ENCODE measurements around the gene SUN5.
"Not testable (repeated sequence)": the region's sequence is repeated elsewhere in the genome, so short reads cannot be mapped to it uniquely, and the experiment has no call there.

The SUN5 gene

GRCh38 chr20:32982617-32983458 lies 21.4 kb downstream of the SUN5 start:
- H3K4me1 Mint-ChIP-seq (ENCODE audit: low read depth): peaks cover 19% of the 10 kb centered on the region
- no peak overlapping the region for H3K27ac Mint-ChIP-seq
- no peaks in the 10 kb centered on the region for H3K36me3 Mint-ChIP-seq
- H3K9me3 Mint-ChIP-seq (ENCODE audit: low read depth): no peaks in the 10 kb centered on the region
- no peaks in the 10 kb centered on the region for H3K27me3 Mint-ChIP-seq
- no peak overlapping the region for H3K4me3 Mint-ChIP-seq

- H3K4me3 Mint-ChIP-seq: no peak overlapping the region
- no peaks in the 10 kb centered on the region for H3K27me3 Mint-ChIP-seq
- H3K4me1 Mint-ChIP-seq (ENCODE audit: low read depth): peaks cover 32% of the 10 kb centered on the region
- H3K9me3 Mint-ChIP-seq (ENCODE audit: low read depth): no peaks in the 10 kb centered on the region
- no peak overlapping the region for H3K27ac Mint-ChIP-seq
- H3K36me3 Mint-ChIP-seq: peaks cover 2% of the 10 kb centered on the region
Measured at GRCh38 chr20:32980990-32981389, 23.2 kb downstream of the SUN5 start.

- H3K4me3 Mint-ChIP-seq: no peak overlapping the region
- peaks cover 2% of the 10 kb centered on the region for H3K36me3 Mint-ChIP-seq
- no peak overlapping the region for H3K27ac Mint-ChIP-seq
- peaks cover 32% of the 10 kb centered on the region for H3K4me1 Mint-ChIP-seq (ENCODE audit: low read depth)
- H3K9me3 Mint-ChIP-seq (ENCODE audit: low read depth): no peaks in the 10 kb centered on the region
- no peaks in the 10 kb centered on the region for H3K27me3 Mint-ChIP-seq
Measured at GRCh38 chr20:32980131-32980941, 23.9 kb downstream of the SUN5 start.

- Mint-ChIP-seq H3K4me3 (no peak overlapping the region), H3K27ac (no peak overlapping the region), H3K36me3 (peaks cover 2% of the 10 kb centered on the region), H3K27me3 (no peaks in the 10 kb centered on the region), H3K9me3 (ENCODE audit: low read depth) (no peaks in the 10 kb centered on the region), H3K4me1 (ENCODE audit: low read depth) (peaks cover 31% of the 10 kb centered on the region)
Measured at GRCh38 chr20:32979201-32979998, 24.8 kb downstream of the SUN5 start.

- Mint-ChIP-seq H3K4me3 (no peak overlapping the region), H3K9me3 (ENCODE audit: low read depth) (no peaks in the 10 kb centered on the region), H3K4me1 (ENCODE audit: low read depth) (peaks cover 30% of the 10 kb centered on the region), H3K36me3 (peaks cover 6% of the 10 kb centered on the region), H3K27ac (no peak overlapping the region), H3K27me3 (no peaks in the 10 kb centered on the region)
Measured at GRCh38 chr20:32978009-32978335, 26.3 kb downstream of the SUN5 start.

GRCh38 chr20:32977281-32978008 lies 26.8 kb downstream of the SUN5 start:
- H3K4me1 Mint-ChIP-seq (ENCODE audit: low read depth): peaks cover 27% of the 10 kb centered on the region
- H3K9me3 Mint-ChIP-seq (ENCODE audit: low read depth): no peaks in the 10 kb centered on the region
- H3K4me3 Mint-ChIP-seq: no peak overlapping the region
- no peak overlapping the region for H3K27ac Mint-ChIP-seq
- no peaks in the 10 kb centered on the region for H3K27me3 Mint-ChIP-seq
- H3K36me3 Mint-ChIP-seq: peaks cover 6% of the 10 kb centered on the region

- Mint-ChIP-seq H3K36me3 (peaks cover 6% of the 10 kb centered on the region), H3K4me3 (no peak overlapping the region), H3K27me3 (no peaks in the 10 kb centered on the region), H3K9me3 (ENCODE audit: low read depth) (no peaks in the 10 kb centered on the region), H3K27ac (peak overlapping the region; percentile 78), H3K4me1 (ENCODE audit: low read depth) (peaks cover 27% of the 10 kb centered on the region)
Measured at GRCh38 chr20:32976746-32977145, 27.5 kb downstream of the SUN5 start.

GRCh38 chr20:32975698-32976674 lies 28.2 kb downstream of the SUN5 start:
- Mint-ChIP-seq H3K9me3 (ENCODE audit: low read depth) (no peaks in the 10 kb centered on the region), H3K4me3 (no peak overlapping the region), H3K4me1 (ENCODE audit: low read depth) (peaks cover 23% of the 10 kb centered on the region), H3K36me3 (peaks cover 6% of the 10 kb centered on the region), H3K27ac (peak overlapping the region; percentile 78), H3K27me3 (no peaks in the 10 kb centered on the region)

GRCh38 chr20:32975121-32975520 lies 29.1 kb downstream of the SUN5 start:
- Mint-ChIP-seq H3K4me3 (peak overlapping the region; percentile 21), H3K4me1 (ENCODE audit: low read depth) (peaks cover 25% of the 10 kb centered on the region)
- H3K36me3 Mint-ChIP-seq; H3K27ac Mint-ChIP-seq; H3K27me3 Mint-ChIP-seq; H3K9me3 Mint-ChIP-seq (ENCODE audit: low read depth): not testable (repeated sequence)

GRCh38 chr20:32974204-32975064 lies 29.8 kb downstream of the SUN5 start:
- not testable (repeated sequence) for H3K36me3 Mint-ChIP-seq; H3K9me3 Mint-ChIP-seq (ENCODE audit: low read depth); H3K27me3 Mint-ChIP-seq; H3K27ac Mint-ChIP-seq
- Mint-ChIP-seq H3K4me3 (peak overlapping the region; percentile 21), H3K4me1 (ENCODE audit: low read depth) (peaks cover 32% of the 10 kb centered on the region)

- Mint-ChIP-seq H3K27ac (no peak overlapping the region), H3K9me3 (ENCODE audit: low read depth) (no peaks in the 10 kb centered on the region), H3K27me3 (no peaks in the 10 kb centered on the region), H3K4me1 (ENCODE audit: low read depth) (peaks cover 39% of the 10 kb centered on the region), H3K36me3 (peaks cover 6% of the 10 kb centered on the region), H3K4me3 (no peak overlapping the region)
Measured at GRCh38 chr20:32973077-32973717, 31.0 kb downstream of the SUN5 start.

- Mint-ChIP-seq H3K27ac (no peak overlapping the region), H3K36me3 (peaks cover 6% of the 10 kb centered on the region), H3K4me1 (ENCODE audit: low read depth) (peaks cover 41% of the 10 kb centered on the region), H3K27me3 (no peaks in the 10 kb centered on the region), H3K4me3 (no peak overlapping the region), H3K9me3 (ENCODE audit: low read depth) (no peaks in the 10 kb centered on the region)
Measured at GRCh38 chr20:32972181-32973076, 31.8 kb downstream of the SUN5 start.
